DOHH2 (cell line): ENCODE results near the gene KIF5B.
"Not testable (repeated sequence)": the region's sequence is repeated elsewhere in the genome, so short reads cannot be mapped to it uniquely, and the experiment has no call there.

Source experiments
- H3F3A ChIP-seq: fragments of 200-600 bp; sonication (generic), shearing (Covaris generic); 2 replicates; pipeline ENCODE4 v1.6.0; 2016; ENCODE audit warnings: antibody characterized with exemption, mild to moderate bottlenecking; ENCODE audit not compliant: control insufficient read depth, insufficient read depth
- H3K27ac ChIP-seq: fragments of 200-600 bp; sonication (generic); 2 replicates; pipeline ENCODE4 v1.5.1; 2014; ENCODE audit warnings: low read depth, mild to moderate bottlenecking, low read length, moderate library complexity
- H3K27me3 ChIP-seq: fragments of 200-600 bp; sonication (generic); 2 replicates; pipeline ENCODE4 v1.6.1; 2014; ENCODE audit warnings: mild to moderate bottlenecking, low read length, mixed read lengths; ENCODE audit not compliant: control insufficient read depth
- H3K36me3 ChIP-seq: fragments of 200-600 bp; sonication (generic); 2 replicates; pipeline ENCODE4 v1.6.1; 2014; ENCODE audit warnings: mild to moderate bottlenecking, low read length, moderate library complexity, mixed read lengths; ENCODE audit not compliant: control insufficient read depth
- H3K4me1 ChIP-seq: fragments of 200-600 bp; sonication (generic); 2 replicates; pipeline ENCODE4 v1.6.1; 2014; ENCODE audit warnings: mild to moderate bottlenecking, low read length, mixed read lengths; ENCODE audit not compliant: control insufficient read depth
- H3K4me2 ChIP-seq: fragments of 200-600 bp; sonication (generic); 2 replicates; pipeline ENCODE4 v1.6.0; 2014; ENCODE audit warnings: mild to moderate bottlenecking, low read length, moderate library complexity
- H3K4me3 ChIP-seq: fragments of 200-600 bp; sonication (generic); 2 replicates; pipeline ENCODE4 v1.5.1; 2014; ENCODE audit warnings: mild to moderate bottlenecking, low read length, mixed read lengths
- H3K79me2 ChIP-seq: fragments of 200-600 bp; sonication (generic); 2 replicates; pipeline ENCODE4 v1.6.1; 2014; ENCODE audit warnings: mild to moderate bottlenecking, low read length, mixed read lengths; ENCODE audit not compliant: control insufficient read depth
- H3K9me2 ChIP-seq: fragments of 200-600 bp; sonication (generic); replicated peaks from 2 replicates; pipeline ENCODE4 v1.6.1; 2014; ENCODE audit warnings: mild to moderate bottlenecking, low read length, mixed read lengths; ENCODE audit not compliant: control insufficient read depth
- H3K9me3 ChIP-seq: fragments of 200-600 bp; sonication (generic); 2 replicates; pipeline ENCODE4 v1.6.1; 2014; ENCODE audit warnings: antibody characterized with exemption, low read length, mixed read lengths; ENCODE audit not compliant: control insufficient read depth, insufficient read depth
- H4K20me1 ChIP-seq: fragments of 200-600 bp; sonication (generic); 2 replicates; pipeline ENCODE4 v1.6.0; 2014; ENCODE audit warnings: low read depth, mild to moderate bottlenecking, antibody characterized with exemption, low read length, moderate library complexity; ENCODE audit not compliant: control insufficient read depth, insufficient read depth
- EZH2phosphoT487 ChIP-seq: fragments of 200-600 bp; sonication (generic); IDR thresholded peaks from 2 replicates; pipeline ENCODE4 v1.6.1; 2017; ENCODE audit warnings: borderline replicate concordance, mild to moderate bottlenecking, antibody characterized with exemption, low read length, moderate library complexity, mixed read lengths
- TF ChIP-seq, protein P1 (sequence below): fragments of 200-600 bp; sonication (generic); IDR thresholded peaks from one replicate; pipeline ENCODE4 v1.5.1; 2014; ENCODE audit warnings: antibody characterized with exemption, mild to moderate bottlenecking, low read depth, low read length; ENCODE audit not compliant: poor library complexity, severe bottlenecking

Gene KIF5B

DNA sequence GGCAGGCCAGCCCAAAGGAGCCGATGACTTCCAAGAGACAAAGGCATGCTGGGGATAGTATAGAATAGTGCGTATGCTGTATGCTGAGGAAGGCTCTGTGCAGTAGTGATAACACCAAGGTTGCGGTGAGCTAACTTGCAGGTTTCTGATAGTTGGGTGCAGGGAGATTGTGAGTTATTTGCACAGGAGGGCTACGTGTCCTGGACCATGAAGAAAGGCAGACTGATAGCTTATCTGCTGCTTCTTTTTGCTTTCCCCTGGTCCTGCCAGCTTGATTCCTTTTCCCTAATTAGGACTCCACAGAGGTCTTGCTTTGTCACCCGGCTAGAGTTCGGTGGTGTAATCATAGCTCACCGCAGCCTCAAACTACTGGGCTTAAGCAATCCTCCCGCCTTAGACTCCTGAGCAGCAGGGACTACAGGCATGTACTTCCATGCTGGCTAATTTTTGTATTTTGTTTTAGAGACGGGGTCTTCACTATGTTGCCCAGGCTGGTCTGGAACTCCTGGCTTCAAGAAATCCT is 83.6 kb downstream of the KIF5B start:
- Histone ChIP-seq H3K79me2 (no peaks in the 10 kb centered on the region), H3F3A (no peaks in the 10 kb centered on the region), H3K9me3 (no peaks in the 10 kb centered on the region), H3K36me3 (no peaks in the 10 kb centered on the region), H4K20me1 (no peaks in the 10 kb centered on the region), H3K4me3 (no peak overlapping the region), H3K4me2 (no peak overlapping the region), H3K27ac (no peak overlapping the region), H3K9me2 (no peaks in the 10 kb centered on the region), H3K4me1 (peaks cover 5% of the 10 kb centered on the region), H3K27me3 (no peaks in the 10 kb centered on the region)
- no peak for TF ChIP-seq EZH2phosphoT487
- TF ChIP-seq, protein P1, sequence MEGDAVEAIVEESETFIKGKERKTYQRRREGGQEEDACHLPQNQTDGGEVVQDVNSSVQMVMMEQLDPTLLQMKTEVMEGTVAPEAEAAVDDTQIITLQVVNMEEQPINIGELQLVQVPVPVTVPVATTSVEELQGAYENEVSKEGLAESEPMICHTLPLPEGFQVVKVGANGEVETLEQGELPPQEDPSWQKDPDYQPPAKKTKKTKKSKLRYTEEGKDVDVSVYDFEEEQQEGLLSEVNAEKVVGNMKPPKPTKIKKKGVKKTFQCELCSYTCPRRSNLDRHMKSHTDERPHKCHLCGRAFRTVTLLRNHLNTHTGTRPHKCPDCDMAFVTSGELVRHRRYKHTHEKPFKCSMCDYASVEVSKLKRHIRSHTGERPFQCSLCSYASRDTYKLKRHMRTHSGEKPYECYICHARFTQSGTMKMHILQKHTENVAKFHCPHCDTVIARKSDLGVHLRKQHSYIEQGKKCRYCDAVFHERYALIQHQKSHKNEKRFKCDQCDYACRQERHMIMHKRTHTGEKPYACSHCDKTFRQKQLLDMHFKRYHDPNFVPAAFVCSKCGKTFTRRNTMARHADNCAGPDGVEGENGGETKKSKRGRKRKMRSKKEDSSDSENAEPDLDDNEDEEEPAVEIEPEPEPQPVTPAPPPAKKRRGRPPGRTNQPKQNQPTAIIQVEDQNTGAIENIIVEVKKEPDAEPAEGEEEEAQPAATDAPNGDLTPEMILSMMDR: no peak

DNA sequence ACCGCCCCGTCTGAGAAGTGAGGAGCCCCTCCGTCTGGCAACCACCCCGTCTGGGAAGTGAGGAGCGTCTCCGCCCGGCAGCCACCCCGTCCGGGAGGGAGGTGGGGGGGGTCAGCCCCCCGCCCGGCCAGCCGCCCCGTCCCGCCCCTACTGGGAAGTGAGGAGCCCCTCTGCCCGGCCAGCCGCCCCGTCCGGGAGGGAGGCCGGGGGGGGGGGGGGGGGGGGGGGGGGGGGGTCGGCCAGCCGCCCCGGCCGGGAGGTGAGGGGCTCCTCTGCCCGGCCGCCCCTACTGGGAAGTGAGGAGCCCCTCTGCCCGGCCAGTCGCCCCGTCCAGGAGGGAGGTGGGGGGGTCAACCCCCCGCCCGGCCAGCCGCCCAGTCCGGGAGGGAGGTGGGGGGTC is 86.4 kb downstream of the KIF5B start:
- H3K79me2 ChIP-seq, H3K9me3 ChIP-seq, H3K36me3 ChIP-seq, H3K4me2 ChIP-seq, H3K27ac ChIP-seq, H3K9me2 ChIP-seq, H3F3A ChIP-seq, H3K4me1 ChIP-seq, H3K4me3 ChIP-seq, H3K27me3 ChIP-seq, H4K20me1 ChIP-seq: not testable (repeated sequence)

DNA sequence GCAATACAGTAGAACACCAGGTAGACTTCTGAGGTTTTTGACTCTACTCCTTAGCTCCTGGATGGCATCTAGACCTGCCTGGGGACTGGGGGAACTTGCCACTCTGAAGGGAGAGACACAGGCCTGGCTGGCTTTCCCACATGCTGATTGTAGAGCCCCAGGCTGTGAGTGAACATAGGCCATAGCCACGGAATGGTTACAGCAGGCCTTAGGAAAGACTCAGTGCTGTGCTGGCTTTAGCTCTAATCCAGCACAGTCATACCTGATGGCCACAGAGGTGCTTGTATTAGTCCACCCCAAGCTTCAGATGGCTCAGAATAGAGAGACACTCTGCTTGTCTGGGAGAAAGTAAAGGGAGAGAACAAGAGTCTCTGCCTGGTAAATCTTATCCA is 92.6 kb downstream of the KIF5B start:
- no peaks in the 10 kb centered on the region for H3K79me2 ChIP-seq

DNA sequence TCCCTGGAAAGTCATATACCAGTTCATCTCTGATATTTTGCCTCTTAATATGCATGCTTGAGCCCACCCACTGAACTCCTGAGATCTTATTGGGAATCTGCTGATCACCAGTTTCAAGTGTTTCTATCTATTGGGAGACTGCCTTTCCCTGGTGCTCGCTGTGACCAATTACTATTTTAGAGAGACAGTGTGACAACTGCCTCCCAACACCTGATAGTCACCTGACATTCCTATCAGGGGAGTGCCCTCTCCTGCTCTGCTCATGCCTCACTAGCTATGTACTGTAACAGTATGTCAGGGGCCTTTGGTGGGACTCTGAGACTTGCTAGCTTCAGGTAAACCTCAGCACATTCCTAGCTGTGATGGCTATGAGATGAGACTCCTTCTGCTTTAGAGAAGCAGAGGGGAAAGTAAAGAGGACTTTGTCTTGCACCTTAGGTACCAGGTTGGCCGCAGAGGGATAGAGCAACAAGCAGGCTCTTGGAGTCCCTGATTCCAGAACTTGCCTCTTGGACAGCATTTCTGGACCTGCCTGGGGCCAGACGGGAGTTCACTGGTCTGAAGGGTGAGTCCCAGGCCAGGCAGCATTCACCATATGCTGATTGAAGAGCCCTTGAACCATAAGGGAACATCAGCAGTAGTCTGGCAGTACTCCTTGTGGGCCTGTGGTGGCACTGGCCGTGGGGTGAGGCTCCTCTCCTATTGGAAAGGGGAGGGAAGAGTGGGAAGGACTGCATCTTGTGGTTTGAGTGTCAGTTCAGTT is 93.2 kb downstream of the KIF5B start:
- no peaks in the 10 kb centered on the region for H3K4me1 ChIP-seq
- H3K36me3 ChIP-seq: no peaks in the 10 kb centered on the region
- H4K20me1 ChIP-seq: no peaks in the 10 kb centered on the region
- H3K9me2 ChIP-seq: no peaks in the 10 kb centered on the region
- H3K4me3 ChIP-seq: no peak overlapping the region
- H3K27ac ChIP-seq: no peak overlapping the region
- H3K4me2 ChIP-seq: no peak overlapping the region
- no peaks in the 10 kb centered on the region for H3K9me3 ChIP-seq
- H3F3A ChIP-seq: no peaks in the 10 kb centered on the region
- TF ChIP-seq, protein P1: no peak
- TF ChIP-seq EZH2phosphoT487: no peak
- H3K79me2 ChIP-seq: no peaks in the 10 kb centered on the region
- no peaks in the 10 kb centered on the region for H3K27me3 ChIP-seq

More for the DNA sequence above, 92.6 kb downstream of the KIF5B start:
- Histone ChIP-seq H3K27ac (no peak overlapping the region), H3K36me3 (no peaks in the 10 kb centered on the region), H3K4me2 (no peak overlapping the region), H3K4me1 (no peaks in the 10 kb centered on the region), H3K9me3 (no peaks in the 10 kb centered on the region), H3K4me3 (no peak overlapping the region), H3K27me3 (no peaks in the 10 kb centered on the region), H3F3A (no peaks in the 10 kb centered on the region), H4K20me1 (no peaks in the 10 kb centered on the region), H3K9me2 (no peaks in the 10 kb centered on the region)
- TF ChIP-seq, protein P1: no peak
- TF ChIP-seq EZH2phosphoT487: no peak
